Fibroblast of lung (primary cell): ENCODE data around the gene CNPPD1. TPM values are rescaled to one million over a fixed set of nuclear protein-coding genes. Genes with fewer than 3 reads are reported as not detected.

ENCODE experiments used
- DNase-seq, 2 donors: peaks; one replicate each; pipeline versions ENCODE4 v3.0.0 to v3.0.0-alpha.2; 2010; ENCODE audit warnings: low read depth in 2 of 2
- H2AFZ ChIP-seq: 2 replicates; pipeline ENCODE4 v1.5.1; 2012; ENCODE audit warnings: low read length, control low read depth, inconsistent platforms
- H3K27ac ChIP-seq: 2 replicates; pipeline ENCODE4 v1.5.1; 2011; ENCODE audit warnings: low read length, control low read depth; ENCODE audit not compliant: insufficient read depth
- H3K27me3 ChIP-seq: 2 replicates; pipeline ENCODE4 v1.5.1; 2011; ENCODE audit warnings: mild to moderate bottlenecking, low read length; ENCODE audit not compliant: control insufficient read depth, insufficient read depth
- H3K36me3 ChIP-seq: 2 replicates; pipeline ENCODE4 v1.5.1; 2011; ENCODE audit warnings: low read length; ENCODE audit not compliant: control insufficient read depth, insufficient read depth
- H3K4me1 ChIP-seq: 2 replicates; pipeline ENCODE4 v1.5.1; 2011; ENCODE audit warnings: low read length; ENCODE audit not compliant: control insufficient read depth, insufficient read depth; ENCODE audit errors: extremely low read depth
- H3K4me2 ChIP-seq: 2 replicates; pipeline ENCODE4 v1.5.1; 2011; ENCODE audit warnings: low read length, control low read depth; ENCODE audit not compliant: insufficient read depth; ENCODE audit errors: extremely low read depth
- H3K4me3 ChIP-seq, 4 experiments: fragments of 200-600 bp in 1 of 4; sonication (generic) in 1 of 4; replicated peaks in 1 of 4; 2 replicates each; pipeline ENCODE4 v1.5.1; 2011 to 2016; ENCODE audit warnings: low read length in 4 of 4, low read depth in 3 of 4, mild to moderate bottlenecking in 3 of 4, control low read depth in 2 of 4, inconsistent platforms in 1 of 4, mixed read lengths in 1 of 4; ENCODE audit not compliant: insufficient read depth in 1 of 4; ENCODE audit errors: control extremely low read depth in 1 of 4
- H3K79me2 ChIP-seq: 2 replicates; pipeline ENCODE4 v1.5.1; 2012; ENCODE audit warnings: mild to moderate bottlenecking, low read length, inconsistent platforms; ENCODE audit not compliant: control insufficient read depth, insufficient read depth
- H3K9ac ChIP-seq: 2 replicates; pipeline ENCODE4 v1.5.1; 2011; ENCODE audit warnings: mild to moderate bottlenecking, low read length, control low read depth; ENCODE audit not compliant: insufficient read depth
- H3K9me3 ChIP-seq: 2 replicates; pipeline ENCODE4 v1.5.1; 2012; ENCODE audit warnings: low read depth, low read length; ENCODE audit not compliant: control insufficient read depth, insufficient read depth
- H4K20me1 ChIP-seq: 2 replicates; pipeline ENCODE4 v1.5.1; 2011; ENCODE audit warnings: low read length; ENCODE audit not compliant: control insufficient read depth, insufficient read depth; ENCODE audit errors: extremely low read depth
- CTCF ChIP-seq, 2 donors: IDR thresholded peaks in 1 of 2; conservative IDR thresholded peaks in 1 of 2; 1 replicate in 1 of 2; 2 replicates in 1 of 2; pipeline ENCODE4 v1.5.1; 2011 to 2012; ENCODE audit warnings: low read length in 2 of 2, control low read depth in 1 of 2, inconsistent platforms in 1 of 2, low read depth in 1 of 2, mild to moderate bottlenecking in 1 of 2
- EZH2 ChIP-seq: IDR thresholded peaks from 2 replicates; pipeline ENCODE4 v1.5.1; 2012; ENCODE audit warnings: low read length, control low read depth, mild to moderate bottlenecking; ENCODE audit errors: missing control alignments
- polyA plus RNA-seq, 2 donors: library from polyadenylated mRNA; depleted of rRNA in 1 of 2; stranded (reverse) in 1 of 2; unstranded in 1 of 2; fragments of >200 nt; gene quantifications; 2 replicates each; pipeline ENCODE4 v1.2.1, GENCODE V29; 2011 to 2012; ENCODE audit warnings: missing spikeins in 1 of 2
- total RNA-seq: library from RNA; depleted of rRNA; stranded (reverse); fragments of >200 nt; gene quantifications from 2 replicates; pipeline ENCODE4 v1.2.1, GENCODE V29; 2014

The CNPPD1 gene
- total and polyA plus RNA-seq, 2 donors (not counting 1 experiment from before 2014, with no cell fraction given) = 33.5 to 42.2 TPM

GRCh38 chr2:219165058-219165911 lies 11.4 kb downstream of the CNPPD1 start:
- TF ChIP-seq CTCF (conservative IDR thresholded peaks at IDR 0.05 in 1 of 2, IDR thresholded peaks at IDR 0.05 in 1 of 2; ENCODE audit: low read depth in 1 of 2, low read length in 2 of 2) = no peak
- no peak for TF ChIP-seq EZH2
- Histone ChIP-seq H3K4me3 (no peak overlapping the region), H4K20me1 (no peaks in the 10 kb centered on the region), H3K9ac (no peak overlapping the region), H3K4me2 (no peak overlapping the region), H3K9me3 (no peaks in the 10 kb centered on the region), H3K27ac (no peak overlapping the region), H3K4me1 (peaks cover 4% of the 10 kb centered on the region), H3K27me3 (no peaks in the 10 kb centered on the region), H3K79me2 (no peaks in the 10 kb centered on the region), H3K36me3 (no peaks in the 10 kb centered on the region), H2AFZ (no peak overlapping the region)
- DNase-seq = no peak

- no peak overlapping the region for H3K4me3 ChIP-seq
- H3K79me2 ChIP-seq = no peaks in the 10 kb centered on the region
- H4K20me1 ChIP-seq = no peaks in the 10 kb centered on the region
- H3K27me3 ChIP-seq = no peaks in the 10 kb centered on the region
- TF ChIP-seq CTCF (conservative IDR thresholded peaks at IDR 0.05 in 1 of 2, IDR thresholded peaks at IDR 0.05 in 1 of 2; ENCODE audit: low read depth in 1 of 2, low read length in 2 of 2) (no peak), EZH2 (no peak)
- H3K9ac ChIP-seq = no peak overlapping the region
- no peak overlapping the region for H2AFZ ChIP-seq
- H3K27ac ChIP-seq = no peak overlapping the region
- DNase-seq = no peak
- no peak overlapping the region for H3K4me2 ChIP-seq
- H3K9me3 ChIP-seq = no peaks in the 10 kb centered on the region
- H3K36me3 ChIP-seq = no peaks in the 10 kb centered on the region
- peaks cover 4% of the 10 kb centered on the region for H3K4me1 ChIP-seq
Measured at GRCh38 chr2:219163156-219163555, 13.6 kb downstream of the CNPPD1 start.

GRCh38 chr2:219161097-219161496 lies 15.6 kb downstream of the CNPPD1 start:
- Histone ChIP-seq H3K36me3 (no peaks in the 10 kb centered on the region), H3K9me3 (no peaks in the 10 kb centered on the region), H3K9ac (peak overlapping the region; percentile 83), H3K27me3 (no peaks in the 10 kb centered on the region), H4K20me1 (no peaks in the 10 kb centered on the region), H3K79me2 (no peaks in the 10 kb centered on the region), H3K4me1 (peaks cover 4% of the 10 kb centered on the region), H3K27ac (peak overlapping the region; percentile 71), H3K4me2 (peak overlapping the region; percentile 72), H2AFZ (no peak overlapping the region), H3K4me3 (peak overlapping the region; percentile 54 to 79 (median 64))
- DNase-seq = no peak
- TF ChIP-seq CTCF (conservative IDR thresholded peaks at IDR 0.05 in 1 of 2, IDR thresholded peaks at IDR 0.05 in 1 of 2; ENCODE audit: low read depth in 1 of 2, low read length in 2 of 2) (no peak), EZH2 (no peak)
